Measurements from ENCODE around the gene ARHGEF7. TPM values are rescaled to one million over a fixed set of nuclear protein-coding genes. Genes with fewer than 3 reads are reported as not detected.
A peak's percentile ranks its signal among the peaks of the same experiment; 100 is the strongest.

ARHGEF7 gene
- total and polyA plus RNA-seq, 5 donors from 2014 or later, result 7.1 to 84.9 (median 9.8) TPM

- Histone ChIP-seq H3K4me1 (ENCODE audit: control insufficient read depth, insufficient read depth, low read length, poor library complexity, severe bottlenecking) (no peaks in the 10 kb centered on the region), H3K27ac (ENCODE audit: insufficient read depth, low read length, poor library complexity, severe bottlenecking) (no peak overlapping the region), H3K4me3 (ENCODE audit: low read depth, low read length) (no peak overlapping the region), H3K36me3 (ENCODE audit: control insufficient read depth, insufficient read depth, low read length) (no peaks in the 10 kb centered on the region), H3K27me3 (ENCODE audit: control insufficient read depth, insufficient read depth, low read length) (peaks cover 1% of the 10 kb centered on the region), H3K9me3 (ENCODE audit: control insufficient read depth in 2 of 2, low read length in 2 of 2) (no peaks in the 10 kb centered on the region)
- H3K4me1 Mint-ChIP-seq, result peaks cover 0 to 3% (median 1%) of the 10 kb centered on the region in 4 donors
- no peak for DNase-seq
- peaks cover 4% of the 10 kb centered on the region for H3K27me3 Mint-ChIP-seq
- H3K9me3 Mint-ChIP-seq, result peaks cover 0 to 6% (median 2%) of the 10 kb centered on the region in 7 donors
- peaks cover 3% of the 10 kb centered on the region for H3K36me3 Mint-ChIP-seq
- H3K27ac Mint-ChIP-seq, result no peak overlapping the region
- ATAC-seq (ENCODE audit: low read depth in 2 of 2), result no peak
- H3K4me3 Mint-ChIP-seq, result peak overlapping the region in 1 of 4 donors; percentile 32
These were observed 212.8 kb downstream of the ARHGEF7 start for GRCh38 chr13:111327730-111328573.

GRCh38 chr13:111328574-111329410, 213.7 kb downstream of the ARHGEF7 start:
- no peak overlapping the region for H3K27ac Mint-ChIP-seq
- H3K27me3 Mint-ChIP-seq, result peaks cover 11% of the 10 kb centered on the region
- Histone ChIP-seq H3K36me3 (ENCODE audit: control insufficient read depth, insufficient read depth, low read length) (no peaks in the 10 kb centered on the region), H3K4me3 (ENCODE audit: low read depth, low read length) (no peak overlapping the region), H3K9me3 (ENCODE audit: control insufficient read depth in 2 of 2, low read length in 2 of 2) (no peaks in the 10 kb centered on the region), H3K27me3 (ENCODE audit: control insufficient read depth, insufficient read depth, low read length) (peaks cover 1% of the 10 kb centered on the region), H3K4me1 (ENCODE audit: control insufficient read depth, insufficient read depth, low read length, poor library complexity, severe bottlenecking) (no peaks in the 10 kb centered on the region), H3K27ac (ENCODE audit: insufficient read depth, low read length, poor library complexity, severe bottlenecking) (no peak overlapping the region)
- DNase-seq, result no peak
- no peak for ATAC-seq (ENCODE audit: low read depth in 2 of 2)
- H3K4me3 Mint-ChIP-seq, result no peak overlapping the region
- H3K36me3 Mint-ChIP-seq, result peaks cover 5% of the 10 kb centered on the region
- H3K9me3 Mint-ChIP-seq, result peaks cover 0 to 7% (median 2%) of the 10 kb centered on the region in 7 donors
- peaks cover 0 to under 1% (median under 1%) of the 10 kb centered on the region in 4 donors for H3K4me1 Mint-ChIP-seq

- peaks cover 5% of the 10 kb centered on the region for H3K36me3 Mint-ChIP-seq
- H3K27me3 Mint-ChIP-seq, result peaks cover 11% of the 10 kb centered on the region
- no peak for ATAC-seq (ENCODE audit: low read depth in 2 of 2)
- H3K9me3 Mint-ChIP-seq, result peaks cover 0 to 7% (median 2%) of the 10 kb centered on the region in 7 donors
- H3K4me1 ChIP-seq (ENCODE audit: control insufficient read depth, insufficient read depth, low read length, poor library complexity, severe bottlenecking), result no peaks in the 10 kb centered on the region
- peaks cover 1% of the 10 kb centered on the region for H3K27me3 ChIP-seq (ENCODE audit: control insufficient read depth, insufficient read depth, low read length)
- peak overlapping the region in 1 of 3 donors; percentile 3 for H3K27ac Mint-ChIP-seq
- no peaks in the 10 kb centered on the region for H3K36me3 ChIP-seq (ENCODE audit: control insufficient read depth, insufficient read depth, low read length)
- no peak overlapping the region for H3K27ac ChIP-seq (ENCODE audit: insufficient read depth, low read length, poor library complexity, severe bottlenecking)
- no peak overlapping the region for H3K4me3 Mint-ChIP-seq
- no peaks in the 10 kb centered on the region for H3K9me3 ChIP-seq (ENCODE audit: control insufficient read depth in 2 of 2, low read length in 2 of 2)
- no peak for DNase-seq
- H3K4me1 Mint-ChIP-seq, result no peaks in the 10 kb centered on the region
- no peak overlapping the region for H3K4me3 ChIP-seq (ENCODE audit: low read depth, low read length)
These were observed 214.5 kb downstream of the ARHGEF7 start for GRCh38 chr13:111329641-111330040.

- Mint-ChIP-seq H3K27ac (peak overlapping the region in 1 of 3 donors; percentile 3), H3K36me3 (peaks cover 5% of the 10 kb centered on the region), H3K9me3 (peaks cover 0 to 7% (median 2%) of the 10 kb centered on the region in 7 donors), H3K4me1 (no peaks in the 10 kb centered on the region), H3K27me3 (peaks cover 11% of the 10 kb centered on the region), H3K4me3 (no peak overlapping the region)
- DNase-seq (no peak), ATAC-seq (ENCODE audit: low read depth in 2 of 2) (no peak)
- no peaks in the 10 kb centered on the region for H3K4me1 ChIP-seq (ENCODE audit: control insufficient read depth, insufficient read depth, low read length, poor library complexity, severe bottlenecking)
- no peak overlapping the region for H3K4me3 ChIP-seq (ENCODE audit: low read depth, low read length)
- no peaks in the 10 kb centered on the region for H3K9me3 ChIP-seq (ENCODE audit: control insufficient read depth in 2 of 2, low read length in 2 of 2)
- no peaks in the 10 kb centered on the region for H3K36me3 ChIP-seq (ENCODE audit: control insufficient read depth, insufficient read depth, low read length)
- H3K27me3 ChIP-seq (ENCODE audit: control insufficient read depth, insufficient read depth, low read length), result peaks cover 1% of the 10 kb centered on the region
- no peak overlapping the region for H3K27ac ChIP-seq (ENCODE audit: insufficient read depth, low read length, poor library complexity, severe bottlenecking)
These were observed 215.0 kb downstream of the ARHGEF7 start for GRCh38 chr13:111330066-111330610.

- Mint-ChIP-seq H3K4me1 (no peaks in the 10 kb centered on the region), H3K4me3 (no peak overlapping the region), H3K27ac (no peak overlapping the region), H3K9me3 (peaks cover 0 to 7% (median 2%) of the 10 kb centered on the region in 7 donors), H3K27me3 (peaks cover 11% of the 10 kb centered on the region), H3K36me3 (peaks cover 14% of the 10 kb centered on the region)
- Histone ChIP-seq H3K9me3 (ENCODE audit: control insufficient read depth in 2 of 2, low read length in 2 of 2) (no peaks in the 10 kb centered on the region), H3K36me3 (ENCODE audit: control insufficient read depth, insufficient read depth, low read length) (no peaks in the 10 kb centered on the region), H3K27ac (ENCODE audit: insufficient read depth, low read length, poor library complexity, severe bottlenecking) (no peak overlapping the region), H3K4me3 (ENCODE audit: low read depth, low read length) (no peak overlapping the region), H3K27me3 (ENCODE audit: control insufficient read depth, insufficient read depth, low read length) (peaks cover 1% of the 10 kb centered on the region), H3K4me1 (ENCODE audit: control insufficient read depth, insufficient read depth, low read length, poor library complexity, severe bottlenecking) (no peaks in the 10 kb centered on the region)
- ATAC-seq (ENCODE audit: low read depth in 2 of 2) (no peak), DNase-seq (no peak)
These were observed 220.2 kb downstream of the ARHGEF7 start for GRCh38 chr13:111335298-111335697.

GRCh38 chr13:111336666-111337065, 221.6 kb downstream of the ARHGEF7 start:
- ATAC-seq (ENCODE audit: low read depth in 2 of 2) (no peak), DNase-seq (no peak)
- Histone ChIP-seq H3K4me1 (ENCODE audit: control insufficient read depth, insufficient read depth, low read length, poor library complexity, severe bottlenecking) (no peaks in the 10 kb centered on the region), H3K9me3 (ENCODE audit: control insufficient read depth in 2 of 2, low read length in 2 of 2) (no peaks in the 10 kb centered on the region), H3K4me3 (ENCODE audit: low read depth, low read length) (no peak overlapping the region), H3K27me3 (ENCODE audit: control insufficient read depth, insufficient read depth, low read length) (peaks cover 1% of the 10 kb centered on the region), H3K36me3 (ENCODE audit: control insufficient read depth, insufficient read depth, low read length) (no peaks in the 10 kb centered on the region), H3K27ac (ENCODE audit: insufficient read depth, low read length, poor library complexity, severe bottlenecking) (no peak overlapping the region)
- Mint-ChIP-seq H3K4me3 (no peak overlapping the region), H3K4me1 (no peaks in the 10 kb centered on the region), H3K27ac (no peak overlapping the region), H3K9me3 (peaks cover 0 to 7% (median 2%) of the 10 kb centered on the region in 7 donors), H3K36me3 (peaks cover 14% of the 10 kb centered on the region), H3K27me3 (peaks cover 9% of the 10 kb centered on the region)

GRCh38 chr13:111337206-111337605, 222.1 kb downstream of the ARHGEF7 start:
- peaks cover 0 to 7% (median 2%) of the 10 kb centered on the region in 7 donors for H3K9me3 Mint-ChIP-seq
- peaks cover 7% of the 10 kb centered on the region for H3K27me3 Mint-ChIP-seq
- Histone ChIP-seq H3K4me1 (ENCODE audit: control insufficient read depth, insufficient read depth, low read length, poor library complexity, severe bottlenecking) (no peaks in the 10 kb centered on the region), H3K4me3 (ENCODE audit: low read depth, low read length) (no peak overlapping the region), H3K36me3 (ENCODE audit: control insufficient read depth, insufficient read depth, low read length) (no peaks in the 10 kb centered on the region), H3K9me3 (ENCODE audit: control insufficient read depth in 2 of 2, low read length in 2 of 2) (no peaks in the 10 kb centered on the region), H3K27ac (ENCODE audit: insufficient read depth, low read length, poor library complexity, severe bottlenecking) (no peak overlapping the region), H3K27me3 (ENCODE audit: control insufficient read depth, insufficient read depth, low read length) (no peaks in the 10 kb centered on the region)
- H3K36me3 Mint-ChIP-seq, result peaks cover 14% of the 10 kb centered on the region
- no peak overlapping the region for H3K4me3 Mint-ChIP-seq
- ATAC-seq (ENCODE audit: low read depth in 2 of 2), result no peak
- DNase-seq, result no peak
- peaks cover 0 to 2% (median 0%) of the 10 kb centered on the region in 4 donors for H3K4me1 Mint-ChIP-seq
- H3K27ac Mint-ChIP-seq, result no peak overlapping the region
